Chondrocyte (in vitro differentiated cells): ENCODE measurements around the gene METTL25B. TPM values are rescaled to one million over a fixed set of nuclear protein-coding genes. Genes with fewer than 3 reads are reported as not detected.

Experiments
- DNase-seq: peaks from one replicate; pipeline ENCODE4 v3.0.0; 2021; ENCODE audit warnings: mixed read lengths, low spot score
- H3K27ac Mint-ChIP-seq: one replicate; pipeline ENCODE4 v1.8.0; 2021; ENCODE audit warnings: mild to moderate bottlenecking, moderate library complexity, mixed read lengths; ENCODE audit not compliant: unreplicated experiment
- H3K27me3 Mint-ChIP-seq: 2 replicates; pipeline ENCODE4 v1.8.0; 2021; ENCODE audit warnings: low read depth, mixed read lengths
- H3K36me3 Mint-ChIP-seq: 2 replicates; pipeline ENCODE4 v1.8.0; 2021; ENCODE audit warnings: low read depth, mixed read lengths
- H3K4me1 Mint-ChIP-seq: 2 replicates; pipeline ENCODE4 v1.8.0; 2021; ENCODE audit warnings: low read depth, mild to moderate bottlenecking, mixed read lengths
- H3K4me3 Mint-ChIP-seq: one replicate; pipeline ENCODE4 v1.8.0; 2021; ENCODE audit warnings: mild to moderate bottlenecking, moderate library complexity, mixed read lengths; ENCODE audit not compliant: unreplicated experiment
- H3K9me3 Mint-ChIP-seq: 2 replicates; pipeline ENCODE4 v1.8.0; 2021; ENCODE audit warnings: low read depth, mixed read lengths
- total RNA-seq: library from RNA; stranded (reverse); gene quantifications from 3 replicates; pipeline ENCODE4 v1.2.1, GENCODE V29; 2021
- TF ChIP-seq, protein P1 (sequence below): fragments of 200-600 bp; sonication (generic); IDR thresholded peaks from 2 replicates; pipeline ENCODE4 v1.5.0; 2021; ENCODE audit warnings: antibody characterized with exemption, mild to moderate bottlenecking, moderate library complexity

Gene METTL25B
- total RNA-seq, 1 donor from 2014 or later = 11.4 TPM

DNA sequence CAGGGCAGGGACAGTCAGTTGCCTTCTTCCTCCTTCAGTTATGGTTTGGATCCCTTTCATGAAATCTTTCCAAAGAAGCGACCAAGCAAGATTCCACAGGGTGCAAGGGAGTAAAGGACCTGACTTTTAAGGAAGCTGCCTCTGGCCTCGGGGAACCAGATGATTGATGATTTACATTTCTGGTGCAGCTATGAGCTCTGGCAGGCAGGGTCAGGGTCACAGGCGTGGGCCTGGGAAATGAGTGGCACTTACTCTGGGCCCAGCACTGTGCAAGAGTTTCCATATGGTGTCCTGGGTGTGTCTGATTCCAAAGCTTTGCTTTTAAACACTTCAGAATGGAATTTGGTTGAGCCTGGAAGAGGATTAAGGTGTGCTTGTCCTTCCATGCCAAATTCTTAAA is 15.6 kb upstream of the METTL25B start:
- TF ChIP-seq, protein P1, sequence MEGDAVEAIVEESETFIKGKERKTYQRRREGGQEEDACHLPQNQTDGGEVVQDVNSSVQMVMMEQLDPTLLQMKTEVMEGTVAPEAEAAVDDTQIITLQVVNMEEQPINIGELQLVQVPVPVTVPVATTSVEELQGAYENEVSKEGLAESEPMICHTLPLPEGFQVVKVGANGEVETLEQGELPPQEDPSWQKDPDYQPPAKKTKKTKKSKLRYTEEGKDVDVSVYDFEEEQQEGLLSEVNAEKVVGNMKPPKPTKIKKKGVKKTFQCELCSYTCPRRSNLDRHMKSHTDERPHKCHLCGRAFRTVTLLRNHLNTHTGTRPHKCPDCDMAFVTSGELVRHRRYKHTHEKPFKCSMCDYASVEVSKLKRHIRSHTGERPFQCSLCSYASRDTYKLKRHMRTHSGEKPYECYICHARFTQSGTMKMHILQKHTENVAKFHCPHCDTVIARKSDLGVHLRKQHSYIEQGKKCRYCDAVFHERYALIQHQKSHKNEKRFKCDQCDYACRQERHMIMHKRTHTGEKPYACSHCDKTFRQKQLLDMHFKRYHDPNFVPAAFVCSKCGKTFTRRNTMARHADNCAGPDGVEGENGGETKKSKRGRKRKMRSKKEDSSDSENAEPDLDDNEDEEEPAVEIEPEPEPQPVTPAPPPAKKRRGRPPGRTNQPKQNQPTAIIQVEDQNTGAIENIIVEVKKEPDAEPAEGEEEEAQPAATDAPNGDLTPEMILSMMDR = no peak
- no peak for DNase-seq
- H3K36me3 Mint-ChIP-seq = peaks cover 2% of the 10 kb centered on the region
- no peaks in the 10 kb centered on the region for H3K27me3 Mint-ChIP-seq
- H3K4me1 Mint-ChIP-seq = peaks cover 58% of the 10 kb centered on the region
- peak overlapping the region; percentile 36 for H3K27ac Mint-ChIP-seq
- no peak overlapping the region for H3K4me3 Mint-ChIP-seq
- H3K9me3 Mint-ChIP-seq = no peaks in the 10 kb centered on the region

DNA sequence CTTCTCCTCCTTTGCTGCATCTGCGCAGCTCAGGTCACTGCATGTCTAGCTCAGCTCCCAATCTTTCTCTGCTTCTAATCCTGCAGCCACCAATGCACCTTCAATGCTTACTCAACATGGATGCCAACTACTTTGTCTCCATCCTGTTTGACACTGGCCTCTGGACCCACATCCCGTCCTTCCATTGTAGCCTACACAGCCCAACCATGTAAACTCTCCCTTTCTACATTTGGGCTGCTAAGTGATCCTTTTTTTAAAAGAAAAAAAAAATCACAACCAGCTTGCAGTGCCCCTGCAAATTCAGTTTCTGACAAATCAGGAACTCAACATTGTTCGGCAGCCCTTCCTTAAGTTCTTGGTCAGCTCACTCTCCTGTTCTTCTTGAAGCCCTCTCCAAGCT is 13.4 kb upstream of the METTL25B start:
- Mint-ChIP-seq H3K9me3 (no peaks in the 10 kb centered on the region), H3K4me1 (peaks cover 36% of the 10 kb centered on the region), H3K27me3 (no peaks in the 10 kb centered on the region), H3K36me3 (peaks cover 2% of the 10 kb centered on the region), H3K4me3 (no peak overlapping the region), H3K27ac (no peak overlapping the region)
- TF ChIP-seq, protein P1 = no peak
- DNase-seq = no peak

DNA sequence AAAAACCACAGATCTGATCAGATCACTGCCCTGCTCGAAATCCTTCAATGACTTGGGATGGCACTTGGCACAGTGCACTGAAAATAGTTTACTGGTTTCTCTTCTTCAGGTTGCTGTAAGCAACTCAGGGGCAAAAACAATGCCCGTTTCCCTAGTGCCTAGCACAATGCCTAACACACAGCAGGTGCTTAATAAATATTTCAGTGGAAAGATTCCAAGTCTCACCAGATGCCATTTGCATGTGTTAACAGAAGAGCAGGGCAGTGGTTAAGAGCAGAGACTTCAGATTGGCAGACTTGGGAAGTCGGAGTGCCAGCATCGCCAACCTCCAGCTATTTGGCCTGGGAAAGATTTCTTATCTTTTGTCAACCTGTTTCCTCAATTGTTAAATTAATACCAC is 10.9 kb upstream of the METTL25B start:
- H3K9me3 Mint-ChIP-seq = no peaks in the 10 kb centered on the region
- TF ChIP-seq, protein P1 = no peak
- H3K27me3 Mint-ChIP-seq = no peaks in the 10 kb centered on the region
- no peak overlapping the region for H3K4me3 Mint-ChIP-seq
- peaks cover 12% of the 10 kb centered on the region for H3K4me1 Mint-ChIP-seq
- H3K27ac Mint-ChIP-seq = no peak overlapping the region
- no peak for DNase-seq
- peaks cover 8% of the 10 kb centered on the region for H3K36me3 Mint-ChIP-seq

DNA sequence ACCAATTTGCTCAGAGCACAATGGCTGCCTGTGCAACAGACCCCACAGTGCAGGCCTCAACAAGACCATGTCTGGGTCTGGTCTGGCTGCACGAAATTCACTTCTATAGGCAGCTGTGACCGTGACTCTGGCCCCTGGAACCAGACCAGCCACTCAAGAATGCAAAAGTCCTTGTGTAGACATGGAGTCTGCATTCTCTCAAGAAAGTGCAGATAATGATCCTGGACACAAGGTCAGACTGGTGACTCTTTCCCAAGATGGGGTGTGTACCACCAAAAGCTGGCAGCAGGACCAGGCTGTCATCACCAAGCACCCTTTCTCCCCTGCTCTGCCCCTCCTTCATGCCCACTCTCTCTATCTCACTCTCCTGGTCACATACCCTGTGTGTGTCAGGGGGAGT is 7.1 kb upstream of the METTL25B start:
- Mint-ChIP-seq H3K4me1 (peaks cover 5% of the 10 kb centered on the region), H3K36me3 (peaks cover 24% of the 10 kb centered on the region), H3K27ac (no peak overlapping the region), H3K9me3 (no peaks in the 10 kb centered on the region), H3K4me3 (no peak overlapping the region), H3K27me3 (no peaks in the 10 kb centered on the region)
- no peak for DNase-seq
- TF ChIP-seq, protein P1 = no peak

DNA sequence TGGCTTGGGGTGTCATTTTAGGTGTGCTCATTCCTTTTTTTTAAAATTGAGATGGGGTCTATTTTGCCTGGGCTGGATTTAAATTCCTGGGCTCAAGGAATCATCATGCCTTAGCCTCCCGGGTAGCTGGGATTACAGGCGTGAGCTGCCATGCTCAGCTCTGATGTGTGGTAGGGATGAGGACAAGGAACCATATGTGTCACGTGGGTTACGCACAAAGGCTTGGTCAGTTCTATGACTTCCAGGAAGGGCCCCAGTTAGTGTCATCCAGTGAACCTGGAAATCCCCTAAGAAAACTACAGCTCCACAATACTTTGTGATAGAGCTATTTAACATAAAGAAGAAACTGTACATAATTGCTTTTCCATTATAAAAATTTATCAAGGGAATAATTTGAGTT is 6.7 kb upstream of the METTL25B start:
- no peak overlapping the region for H3K4me3 Mint-ChIP-seq

More for the DNA sequence above, 6.7 kb upstream of the METTL25B start:
- no peak for DNase-seq
- Mint-ChIP-seq H3K9me3 (no peaks in the 10 kb centered on the region), H3K36me3 (peaks cover 24% of the 10 kb centered on the region), H3K4me1 (peaks cover 5% of the 10 kb centered on the region), H3K27ac (no peak overlapping the region), H3K27me3 (no peaks in the 10 kb centered on the region)
- TF ChIP-seq, protein P1 = no peak
